GM21526 (cell line): ENCODE data around the gene CPA4.

ENCODE experiments used
- ATAC-seq: cut with Tn5 transposase; IDR thresholded peaks from one replicate; pipeline ENCODE4 v1.9.1; 2021; ENCODE audit warnings: moderate library complexity; ENCODE audit not compliant: unreplicated experiment, low FRiP score

CPA4 gene

GRCh38 chr7:130274296-130274695 lies 18.7 kb upstream of the CPA4 start:
- no peak for ATAC-seq

DNA sequence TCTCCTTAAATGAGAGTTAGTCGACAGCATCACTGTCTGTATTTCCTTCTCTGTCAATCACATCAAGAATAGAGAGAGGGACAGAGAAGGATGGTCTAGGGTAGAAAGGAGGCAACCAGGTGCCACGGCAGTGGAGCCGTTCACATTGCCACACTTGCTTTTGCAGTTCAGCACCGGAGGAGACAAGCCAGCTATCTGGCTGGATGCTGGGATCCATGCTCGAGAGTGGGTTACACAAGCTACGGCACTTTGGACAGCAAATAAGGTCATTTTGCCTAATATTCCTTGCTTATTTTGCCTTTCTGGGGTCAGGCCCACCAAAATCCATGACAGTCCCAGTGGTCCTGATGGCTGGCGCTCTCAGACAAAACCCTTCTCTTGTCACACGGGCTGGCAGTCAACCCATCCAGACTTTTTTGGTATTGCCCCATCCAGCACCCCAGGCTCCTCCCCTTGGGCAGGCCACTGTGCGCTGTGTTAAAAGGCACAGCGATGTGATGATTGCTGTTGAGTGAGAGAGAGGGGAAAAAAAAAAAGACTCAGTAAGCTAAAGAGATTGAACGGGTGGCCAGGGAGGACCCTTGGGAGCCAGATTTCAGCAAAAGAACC lies 17.9 kb upstream of the CPA4 start:
- no peak for ATAC-seq

DNA sequence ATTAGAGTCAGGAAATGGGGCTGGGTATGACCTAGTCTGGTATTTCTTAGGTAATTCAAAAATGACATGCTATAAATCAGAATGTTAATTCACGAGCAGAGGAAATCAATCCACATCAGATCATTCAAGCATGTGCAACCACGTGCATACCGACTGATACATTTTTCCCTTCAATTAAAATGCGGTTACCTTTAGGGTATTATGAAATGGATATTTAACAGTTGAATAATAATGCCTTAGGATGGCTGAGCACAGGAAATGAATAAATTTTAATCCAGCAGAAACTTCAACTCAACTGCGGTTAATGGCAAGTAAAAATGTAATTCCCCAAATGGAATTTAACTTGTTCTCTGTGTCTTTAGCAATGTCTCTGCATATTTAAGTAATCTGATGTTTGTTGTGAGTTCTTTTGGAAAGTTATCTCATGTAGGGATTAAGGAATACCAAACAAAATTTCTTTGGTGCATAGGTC lies 17.1 kb upstream of the CPA4 start:
- ATAC-seq, result no peak

DNA sequence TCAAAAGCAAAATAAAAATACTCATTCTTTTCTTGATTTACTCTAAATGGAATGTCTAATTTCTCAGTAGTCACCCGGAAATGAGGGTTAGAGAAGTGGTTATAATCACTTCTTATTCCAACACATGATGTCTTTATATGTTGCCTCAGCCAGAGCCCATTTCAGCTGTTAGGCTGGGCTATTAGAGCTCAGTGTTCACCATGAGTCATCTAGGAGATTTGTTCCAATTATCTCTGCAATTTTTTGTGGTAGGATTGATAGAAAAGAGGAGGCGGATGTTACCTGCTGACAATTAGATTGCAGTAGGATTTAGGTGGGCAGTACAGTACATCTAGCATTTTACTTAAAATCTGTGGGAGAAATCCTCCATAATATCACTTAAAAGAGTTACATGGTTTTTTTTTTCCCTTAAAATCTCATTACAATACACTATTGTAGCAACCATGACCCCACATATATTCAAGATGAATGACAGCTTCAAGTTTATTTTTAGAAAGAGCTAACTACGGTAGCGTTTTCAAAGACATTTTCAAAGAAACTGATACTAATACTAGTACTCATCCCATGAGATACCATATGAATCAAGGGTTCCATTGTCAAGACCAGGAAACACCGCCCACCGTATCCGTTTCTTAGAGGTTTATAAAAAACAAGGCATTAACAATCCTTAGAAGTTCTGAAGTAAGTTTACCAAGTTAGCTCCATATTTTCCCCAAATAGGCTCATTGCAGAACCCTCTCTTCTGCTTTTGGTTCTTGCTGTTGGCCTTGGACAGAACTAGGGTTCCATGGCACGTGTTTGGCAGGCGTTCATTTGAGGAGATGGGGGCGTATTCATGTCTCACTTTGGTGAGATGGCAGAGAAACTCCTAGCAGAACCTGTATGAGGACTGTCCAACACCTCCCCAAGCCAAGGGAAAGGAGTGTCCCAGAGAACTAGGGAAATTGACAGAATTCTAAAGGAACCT lies 15.9 kb upstream of the CPA4 start:
- no peak for ATAC-seq

- ATAC-seq, result no peak
Observed at GRCh38 chr7:130277763-130278643, 15.0 kb upstream of the CPA4 start.

- no peak for ATAC-seq
Observed at GRCh38 chr7:130278860-130279259, 14.1 kb upstream of the CPA4 start.

- ATAC-seq, result no peak
Observed at GRCh38 chr7:130279286-130279685, 13.7 kb upstream of the CPA4 start.

GRCh38 chr7:130279906-130280305 lies 13.1 kb upstream of the CPA4 start:
- no peak for ATAC-seq

DNA sequence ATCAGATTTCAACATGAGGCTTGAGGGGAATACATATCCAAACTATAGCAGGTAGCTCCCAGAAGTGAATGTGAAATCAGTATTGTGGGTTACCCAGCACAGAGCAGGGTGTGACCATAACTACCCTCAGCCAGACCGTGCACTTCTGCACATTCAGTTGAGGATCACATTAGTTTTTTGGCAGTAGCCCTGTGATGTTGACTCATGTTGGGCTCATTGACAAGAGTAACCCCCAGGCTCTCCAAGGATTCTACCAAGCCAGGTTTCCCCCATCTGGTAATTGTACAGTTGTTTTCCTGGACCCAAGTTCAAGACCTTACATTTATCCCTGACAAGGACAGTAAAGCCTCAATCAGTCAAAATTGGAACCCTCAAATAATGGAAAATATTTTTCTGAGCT lies 11.7 kb upstream of the CPA4 start:
- ATAC-seq, result no peak

- ATAC-seq, result no peak
Observed at GRCh38 chr7:130286881-130287280, 6.1 kb upstream of the CPA4 start.

DNA sequence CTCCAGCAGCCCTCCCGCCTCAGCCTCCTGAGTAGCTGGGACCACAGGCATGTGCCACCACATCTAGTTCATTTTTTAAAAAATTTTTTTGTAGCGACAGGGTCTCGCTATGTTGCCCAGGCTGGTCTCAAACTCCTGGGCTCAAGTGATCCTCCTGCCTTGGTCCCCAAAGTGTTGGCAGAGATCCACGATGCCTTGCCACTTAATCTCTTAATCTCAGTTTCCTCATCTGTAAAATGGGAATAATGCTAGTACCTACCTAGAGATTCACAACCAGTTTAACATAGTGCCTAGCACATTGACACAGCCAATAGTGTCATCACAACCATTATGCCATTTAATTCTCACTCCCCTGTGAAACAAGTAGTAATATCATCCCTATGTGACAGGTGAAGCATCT lies 4.8 kb upstream of the CPA4 start:
- ATAC-seq, result no peak

DNA sequence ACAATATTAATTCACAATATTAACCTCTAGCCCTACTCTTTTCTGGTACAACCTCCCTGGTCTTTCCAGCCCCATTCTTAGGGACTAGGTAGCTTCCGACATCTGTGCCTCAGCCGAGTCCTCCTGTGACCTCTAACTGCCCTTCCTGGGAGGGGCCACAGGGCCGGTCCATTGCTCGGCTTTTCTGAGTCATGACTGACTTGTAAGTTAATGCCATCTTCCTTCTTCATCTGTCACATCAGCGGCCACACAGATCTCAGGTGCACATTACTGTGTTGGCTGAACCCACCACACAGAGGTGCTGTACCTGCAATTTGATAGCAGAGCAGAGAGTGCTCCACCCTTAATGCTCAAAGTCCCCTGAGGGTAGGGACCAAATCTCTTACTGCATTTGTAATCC lies 4.1 kb upstream of the CPA4 start:
- no peak for ATAC-seq

- ATAC-seq, result no peak
Observed at GRCh38 chr7:130289478-130289877, 3.5 kb upstream of the CPA4 start.

DNA sequence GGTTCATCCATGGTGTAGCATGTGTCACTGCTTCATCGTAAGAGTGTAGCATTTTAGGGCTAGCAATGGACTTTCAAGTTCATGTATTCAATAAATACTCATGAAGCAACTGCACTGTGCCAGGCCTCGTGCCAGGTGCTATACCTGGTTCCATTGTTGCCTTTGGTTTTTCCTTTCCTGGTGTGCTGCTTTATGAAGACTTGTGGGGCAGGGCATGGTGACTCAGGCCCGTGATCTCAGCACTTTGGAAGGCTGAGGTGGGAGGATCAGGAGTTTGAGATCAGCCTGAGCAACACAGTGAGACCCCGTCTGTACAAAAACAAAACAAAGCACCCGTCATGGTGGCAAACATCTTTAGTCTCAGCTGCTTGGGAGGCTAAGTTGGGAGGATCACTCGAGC lies 2.2 kb upstream of the CPA4 start:
- no peak for ATAC-seq

GRCh38 chr7:130293521-130293920 lies 560 bp downstream of the CPA4 start:
- no peak for ATAC-seq

DNA sequence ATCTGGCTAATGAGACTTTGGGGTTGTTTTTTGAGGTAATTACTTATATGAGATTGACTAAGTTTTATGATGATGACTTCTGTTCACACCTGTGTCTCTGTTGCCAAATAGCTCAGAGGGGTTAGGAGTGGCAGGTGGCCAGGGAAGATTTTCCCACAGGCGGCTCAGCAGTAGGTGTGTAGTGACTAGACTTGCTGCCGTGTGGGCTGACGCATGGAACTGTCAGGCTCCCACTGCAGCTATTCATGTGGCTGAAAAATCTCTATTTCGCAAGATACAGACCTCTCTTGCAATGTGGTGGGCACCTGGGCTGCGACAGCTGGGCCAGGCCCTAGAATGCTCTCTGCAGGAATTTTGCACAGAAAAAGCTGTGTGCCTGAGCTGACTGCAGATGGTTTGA lies 1.4 kb downstream of the CPA4 start:
- no peak for ATAC-seq

DNA sequence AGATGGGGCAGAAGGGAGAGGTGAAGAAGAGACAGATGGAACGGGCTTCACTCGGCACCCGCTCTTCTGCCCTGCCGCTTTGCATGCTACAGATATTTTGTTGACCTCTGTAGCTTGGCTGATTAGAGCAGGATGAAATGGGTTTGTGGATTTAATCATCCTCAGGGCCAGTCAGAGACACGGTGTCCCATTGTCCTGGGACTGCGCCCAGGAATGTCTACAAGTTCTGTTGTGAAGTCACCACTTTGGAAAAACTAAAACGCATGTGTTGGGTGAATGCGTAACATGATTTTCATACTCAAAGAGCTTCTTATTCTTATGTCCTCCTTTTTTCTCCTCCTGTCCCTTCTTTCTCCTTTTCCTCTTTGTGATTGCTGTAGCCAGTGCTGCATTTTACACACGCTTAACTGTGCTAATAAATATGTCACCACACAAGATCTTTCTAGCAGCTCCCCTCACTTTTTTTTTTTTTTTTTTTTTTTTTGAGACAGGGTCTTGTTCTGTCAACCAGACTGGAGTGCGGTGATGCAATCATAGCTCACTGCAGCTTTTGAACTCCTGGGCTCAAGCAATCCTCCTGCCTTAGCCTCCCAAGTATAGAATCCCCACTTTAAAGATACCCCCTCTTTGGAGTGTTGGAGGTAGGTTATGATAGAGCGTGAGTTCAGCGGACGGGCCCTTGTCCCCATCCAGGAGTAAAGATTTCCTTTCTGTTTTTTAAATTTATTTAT lies 3.4 kb downstream of the CPA4 start:
- ATAC-seq, result no peak

DNA sequence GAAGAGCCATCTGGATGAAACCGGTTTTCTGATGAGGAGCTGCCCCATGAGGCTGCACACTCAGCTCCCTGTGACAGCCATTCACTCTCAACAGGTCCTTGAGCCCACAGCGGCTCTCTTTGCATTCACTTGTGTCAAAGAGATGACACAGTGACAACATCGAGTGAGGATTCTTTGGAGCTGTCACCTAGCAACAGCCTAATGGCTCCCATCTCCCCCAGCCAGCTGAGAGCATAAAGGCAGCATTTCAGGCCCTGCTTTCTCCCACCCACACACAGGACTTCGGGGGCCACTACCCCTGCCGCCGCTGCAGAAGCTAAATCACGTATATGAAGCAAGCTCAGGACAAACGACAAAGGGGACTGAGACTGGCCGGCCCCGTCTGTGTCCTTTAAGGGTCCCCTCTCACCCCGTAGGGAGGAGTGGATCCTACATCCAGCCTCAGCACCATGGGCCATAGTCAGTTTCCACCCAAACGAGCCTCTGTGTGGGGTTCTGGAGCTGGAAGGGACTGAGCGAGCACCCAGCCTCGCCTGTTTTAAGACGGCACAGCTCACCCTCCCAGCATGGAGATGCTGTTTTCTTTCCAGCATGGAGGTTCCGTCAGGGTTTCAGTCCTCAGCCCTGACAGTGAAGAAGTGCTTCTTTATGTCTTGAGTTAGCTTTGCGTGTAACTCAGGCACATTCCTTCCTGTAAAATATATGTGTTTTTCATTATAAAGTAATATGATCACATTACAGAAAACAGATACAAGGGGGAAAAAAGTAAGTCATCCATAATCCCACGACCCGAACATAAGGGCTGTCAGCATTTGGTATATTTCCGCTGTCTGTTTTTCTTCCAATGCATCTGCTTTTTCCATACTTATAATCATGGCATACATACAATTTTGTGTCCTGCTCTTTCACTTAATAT lies 4.9 kb downstream of the CPA4 start:
- ATAC-seq, result no peak
